Epithelial cell of prostate (primary cell): ENCODE measurements around the gene RAB23.

ENCODE experiments used
- DNase-seq: peaks from one replicate; pipeline ENCODE4 v3.0.0-alpha.2; 2011; ENCODE audit warnings: low read depth, low spot score
- H3K27ac ChIP-seq: fragments of 450-650 bp; 2 replicates; pipeline ENCODE4 v1.5.1; 2017; ENCODE audit warnings: mild to moderate bottlenecking

Gene RAB23

DNA sequence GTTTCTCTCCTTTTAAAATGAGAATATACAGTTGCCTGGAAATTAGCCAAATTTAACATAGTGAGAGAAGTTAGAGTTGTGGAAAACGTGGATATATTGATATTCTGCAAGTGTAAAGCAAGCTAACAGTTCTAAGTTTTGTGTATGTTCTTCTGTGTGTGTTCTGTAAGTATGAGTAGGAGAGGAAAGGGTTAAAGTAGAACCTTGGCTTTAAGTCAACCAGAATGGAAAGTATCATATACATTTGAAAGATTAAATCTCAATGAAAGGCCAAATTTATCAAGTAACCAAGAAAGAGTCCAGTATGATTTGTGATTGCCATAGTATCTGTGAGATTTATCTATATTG lies 80.0 kb downstream of the RAB23 start:
- no peak overlapping the region for H3K27ac ChIP-seq
- DNase-seq = no peak

DNA sequence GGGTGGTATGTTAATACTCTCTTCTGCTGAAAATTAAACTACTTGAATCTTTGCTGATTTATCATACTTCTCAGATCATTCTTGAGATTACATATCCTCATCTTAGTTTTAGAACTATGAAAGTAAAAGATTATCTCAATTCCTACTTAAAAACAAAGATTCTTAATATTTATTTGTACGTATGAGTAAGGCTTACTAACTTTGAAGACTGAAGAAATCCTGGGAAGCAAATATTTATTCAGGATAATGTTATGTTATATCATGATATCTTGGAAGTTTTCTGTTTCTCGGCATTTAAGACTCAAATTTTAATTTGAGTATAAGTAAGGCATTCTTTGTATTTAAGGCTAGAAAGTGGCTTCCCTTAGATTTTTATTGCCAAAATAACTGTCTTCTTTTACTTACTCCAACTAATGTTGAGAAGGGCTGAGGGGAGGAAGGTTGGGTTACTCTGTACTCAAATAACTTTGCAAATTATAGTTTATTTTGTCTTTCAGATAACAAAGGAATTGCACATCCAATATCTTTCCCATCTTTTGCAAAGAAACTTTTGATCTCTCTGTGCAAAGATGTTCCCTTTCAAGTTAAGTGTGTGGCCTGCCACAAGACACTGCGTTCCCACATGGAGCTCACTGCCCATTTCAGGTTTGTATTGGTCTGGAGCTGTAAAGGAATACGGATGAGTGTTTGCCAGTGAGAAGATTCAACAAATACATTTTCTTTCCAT lies 80.5 kb downstream of the RAB23 start:
- no peak for DNase-seq
- no peak overlapping the region for H3K27ac ChIP-seq

DNA sequence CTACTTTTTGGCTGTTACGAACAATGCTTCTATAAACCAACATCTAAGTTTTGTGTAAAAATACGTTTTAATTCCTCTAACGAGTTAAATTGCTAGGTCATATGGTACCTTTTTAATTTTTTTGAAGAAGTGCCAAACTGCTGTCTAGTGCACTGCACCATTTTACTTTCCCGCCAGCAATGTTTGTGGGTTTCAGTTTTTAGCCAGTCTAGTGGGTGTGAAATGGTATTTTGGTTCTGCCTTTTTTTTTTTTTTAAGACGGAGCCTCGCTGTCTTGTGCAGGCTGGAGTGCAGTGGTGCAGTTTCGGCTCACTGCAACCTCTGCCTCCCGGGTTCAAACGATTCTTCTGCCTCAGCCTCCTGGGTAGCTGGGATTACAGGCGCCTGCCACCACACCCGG lies 84.1 kb downstream of the RAB23 start:
- H3K27ac ChIP-seq = no peak overlapping the region
- DNase-seq = no peak

DNA sequence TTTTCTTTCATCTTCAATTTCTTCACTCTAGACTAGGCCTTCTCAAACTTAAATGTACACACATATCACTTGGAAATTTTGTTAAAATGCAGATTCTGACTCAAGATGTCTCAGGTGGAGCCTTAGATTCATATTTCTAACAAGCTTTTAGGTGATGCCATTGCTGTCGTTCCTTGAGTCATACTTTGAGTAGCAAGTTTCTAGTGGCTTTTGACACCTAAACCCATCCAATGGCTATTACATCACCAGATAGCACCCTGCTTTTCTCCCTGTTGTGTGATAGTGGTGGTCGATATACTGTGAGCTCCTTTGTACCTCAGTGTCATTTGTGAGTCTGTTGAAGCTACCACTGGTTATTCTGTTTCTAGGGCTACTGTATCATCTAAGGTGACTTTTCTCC lies 84.8 kb downstream of the RAB23 start:
- H3K27ac ChIP-seq = no peak overlapping the region
- no peak for DNase-seq
